Coronary artery (tissue), 2 donors: ENCODE data around the gene MDFI.

Experiments used
- DNase-seq: peaks from one replicate; pipeline ENCODE4 v3.0.0-alpha.2; 2017; ENCODE audit warnings: low spot score
- H3K27ac ChIP-seq, 2 donors: fragments of 200-600 bp; sonication (generic); one replicate each; pipeline ENCODE4 v1.5.1; 2016 to 2019
- H3K4me3 ChIP-seq: fragments of 200-600 bp; sonication (generic); 2 replicates; pipeline ENCODE4 v1.5.1; 2016; ENCODE audit warnings: mild to moderate bottlenecking, moderate library complexity
- CTCF ChIP-seq: fragments of 200-600 bp; sonication (generic); IDR thresholded peaks from one replicate; pipeline ENCODE4 v1.5.1; 2019; ENCODE audit warnings: antibody characterized with exemption

Gene MDFI

DNA sequence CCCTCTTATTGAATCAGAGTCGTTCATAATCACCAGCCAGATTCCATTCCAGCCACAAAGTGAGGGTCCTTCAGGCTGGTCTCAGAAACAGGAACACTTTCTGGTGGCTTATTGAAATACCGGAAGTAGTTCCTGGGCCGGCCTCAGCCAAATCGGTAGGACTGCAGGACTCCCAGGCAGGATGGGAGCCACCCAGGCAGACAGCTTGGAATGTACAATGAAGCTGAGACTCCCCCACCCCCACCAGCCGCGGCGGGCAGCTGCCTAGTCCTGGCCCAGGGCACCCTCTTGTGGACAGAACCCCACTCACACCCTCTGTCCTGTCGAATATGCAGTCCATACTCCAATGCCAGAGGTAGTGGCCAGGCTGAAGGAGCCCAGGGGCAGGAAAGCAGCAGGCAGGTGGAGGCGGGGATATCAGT is 43.8 kb downstream of the MDFI start:
- TF ChIP-seq CTCF = peak; percentile 61
- Histone ChIP-seq H3K4me3 (no peak overlapping the region), H3K27ac (no peak overlapping the region)
- peak; percentile 89 for DNase-seq

DNA sequence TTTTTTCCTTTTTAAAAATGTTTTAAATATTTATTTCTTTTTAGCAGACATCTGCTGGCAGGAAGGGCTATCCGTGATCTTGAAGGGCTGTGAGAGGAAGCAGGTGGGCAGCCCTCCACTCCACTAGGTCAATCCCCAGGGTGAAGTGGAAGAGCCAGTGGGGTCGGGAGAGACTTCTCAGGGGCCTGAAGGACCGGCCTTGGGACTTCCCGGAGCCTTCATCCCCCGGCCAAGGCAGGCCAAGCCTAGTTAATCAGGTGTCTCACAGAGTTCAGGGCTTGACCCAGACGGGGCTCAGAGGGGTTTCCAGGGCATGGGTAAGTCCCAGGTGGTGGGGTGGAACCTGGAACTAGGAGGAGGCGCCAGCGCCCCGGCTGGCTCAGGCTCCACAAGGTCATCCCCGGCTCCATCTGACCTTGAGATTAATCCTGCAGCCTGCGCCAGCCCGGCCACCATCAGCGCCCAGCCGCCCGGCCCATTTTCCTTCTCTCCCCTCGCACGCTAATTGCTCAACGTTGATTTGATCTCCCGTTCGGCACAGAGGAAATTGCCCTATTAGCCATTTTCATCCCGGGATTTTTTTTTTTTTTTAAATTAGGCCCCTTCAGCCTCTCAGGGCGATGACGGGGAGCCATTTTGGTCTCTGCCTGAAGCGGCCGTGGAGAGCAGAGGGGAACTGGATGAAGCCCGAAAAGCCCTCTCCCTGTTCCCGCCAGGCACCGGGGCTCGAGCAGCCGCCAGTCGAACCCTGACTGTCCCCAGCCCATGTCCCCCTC is 44.4 kb downstream of the MDFI start:
- TF ChIP-seq CTCF = no peak
- Histone ChIP-seq H3K27ac (peak overlapping the region; percentile 42 to 77), H3K4me3 (peak overlapping the region; percentile 72)
- no peak for DNase-seq

DNA sequence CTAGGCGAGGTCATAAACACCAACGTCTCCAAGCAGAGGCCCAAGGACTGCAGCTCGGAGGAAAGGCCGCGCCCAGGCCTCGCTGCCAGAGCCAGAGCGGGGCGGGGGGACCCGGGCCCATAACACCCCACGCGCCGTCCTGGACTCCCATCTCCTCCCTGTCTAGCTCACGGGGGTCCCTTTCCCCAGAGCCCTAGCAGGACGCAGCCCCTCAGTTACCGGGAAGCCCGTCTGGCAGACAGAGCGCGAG is 44.9 kb downstream of the MDFI start:
- DNase-seq = no peak
- no peak for TF ChIP-seq CTCF
- Histone ChIP-seq H3K27ac (peak overlapping the region; percentile 42 to 77), H3K4me3 (peak overlapping the region; percentile 72)

DNA sequence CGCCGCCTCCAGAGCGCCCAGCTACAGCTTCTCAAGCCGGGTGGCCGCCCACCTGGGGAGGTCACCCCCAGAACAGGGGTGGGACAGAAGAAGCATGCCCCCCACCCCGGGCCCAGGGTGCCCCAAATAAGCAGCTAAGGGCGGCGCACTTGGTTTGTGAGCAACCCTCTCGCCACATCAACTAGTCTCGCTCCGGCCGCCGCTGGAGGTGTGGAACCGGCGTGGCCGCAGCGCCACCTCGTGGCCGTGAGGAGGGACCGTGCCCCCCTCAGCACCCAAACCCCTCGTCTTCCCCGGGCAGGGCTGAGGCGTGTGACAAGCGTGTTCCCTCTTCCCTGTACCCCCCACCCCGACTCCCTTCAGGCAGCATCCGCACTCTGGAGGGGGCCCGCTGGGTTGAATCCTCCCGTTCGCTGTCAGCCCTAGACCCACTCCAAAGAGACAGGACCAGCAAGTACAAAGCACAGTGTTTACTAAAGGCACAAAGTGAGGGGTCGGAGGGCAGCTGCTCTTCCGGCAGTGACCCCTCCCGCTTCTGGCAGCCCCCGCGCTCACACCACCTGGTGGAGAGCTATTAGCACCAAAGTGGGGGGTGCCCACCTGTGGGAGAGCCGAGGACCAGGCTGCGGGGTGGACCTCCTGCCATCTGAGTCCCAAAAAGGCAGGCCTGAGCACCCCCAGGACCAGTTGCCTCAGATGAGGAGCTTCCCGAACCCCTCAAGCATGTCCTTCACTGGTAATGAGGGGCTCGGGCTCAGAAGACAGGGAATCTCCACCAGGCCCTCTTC is 45.4 kb downstream of the MDFI start:
- peak; percentile 85 for TF ChIP-seq CTCF

GRCh38 chr6:41684311-41685180 is 46.3 kb downstream of the MDFI start:
- no peak for DNase-seq
- no peak for TF ChIP-seq CTCF
- Histone ChIP-seq H3K4me3 (no peak overlapping the region), H3K27ac (no peak overlapping the region)

More for the DNA sequence above, 45.4 kb downstream of the MDFI start:
- Histone ChIP-seq H3K27ac (peak overlapping the region; percentile 42 to 77), H3K4me3 (peak overlapping the region; percentile 72)
- peak; percentile 84 for DNase-seq

- no peak for DNase-seq
- no peak overlapping the region for H3K27ac ChIP-seq
- H3K4me3 ChIP-seq = no peak overlapping the region
- no peak for TF ChIP-seq CTCF
Observed at GRCh38 chr6:41685641-41686380, 47.5 kb downstream of the MDFI start.
